ENCODE measurements around the gene PRR14L. TPM values are rescaled to one million over a fixed set of nuclear protein-coding genes. Genes with fewer than 3 reads are reported as not detected.

PRR14L gene
- total and polyA plus RNA-seq, 3 donors from 2014 or later, result 15.9 to 57.0 (median 52.3) TPM

GRCh38 chr22:31750365-31751284 is 693 bp upstream of the PRR14L start:
- Histone ChIP-seq H3K4me1 (peaks cover 45% of the 10 kb centered on the region), H3K4me3 (peak overlapping the region; percentile 93 to 98), H3K27ac (peak overlapping the region; percentile 59 to 81), H3K9me3 (no peaks in the 10 kb centered on the region), H3K36me3 (ENCODE audit: low read depth, missing control alignments) (no peaks in the 10 kb centered on the region), H3K27me3 (no peaks in the 10 kb centered on the region)
- TF ChIP-seq, protein P1, sequence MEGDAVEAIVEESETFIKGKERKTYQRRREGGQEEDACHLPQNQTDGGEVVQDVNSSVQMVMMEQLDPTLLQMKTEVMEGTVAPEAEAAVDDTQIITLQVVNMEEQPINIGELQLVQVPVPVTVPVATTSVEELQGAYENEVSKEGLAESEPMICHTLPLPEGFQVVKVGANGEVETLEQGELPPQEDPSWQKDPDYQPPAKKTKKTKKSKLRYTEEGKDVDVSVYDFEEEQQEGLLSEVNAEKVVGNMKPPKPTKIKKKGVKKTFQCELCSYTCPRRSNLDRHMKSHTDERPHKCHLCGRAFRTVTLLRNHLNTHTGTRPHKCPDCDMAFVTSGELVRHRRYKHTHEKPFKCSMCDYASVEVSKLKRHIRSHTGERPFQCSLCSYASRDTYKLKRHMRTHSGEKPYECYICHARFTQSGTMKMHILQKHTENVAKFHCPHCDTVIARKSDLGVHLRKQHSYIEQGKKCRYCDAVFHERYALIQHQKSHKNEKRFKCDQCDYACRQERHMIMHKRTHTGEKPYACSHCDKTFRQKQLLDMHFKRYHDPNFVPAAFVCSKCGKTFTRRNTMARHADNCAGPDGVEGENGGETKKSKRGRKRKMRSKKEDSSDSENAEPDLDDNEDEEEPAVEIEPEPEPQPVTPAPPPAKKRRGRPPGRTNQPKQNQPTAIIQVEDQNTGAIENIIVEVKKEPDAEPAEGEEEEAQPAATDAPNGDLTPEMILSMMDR (IDR thresholded peaks at IDR 0.05), result no peak
- no peak for TF ChIP-seq POLR2A (IDR thresholded peaks at IDR 0.05)
- intact Hi-C loops (cut with DNase I; ENCODE audit: low total_unique reads), result no loop called here
- 42 to 50% methylated on average over 16 of the region's 16 CpGs for WGBS, 2 donors
- no peak for DNase-seq

GRCh38 chr22:31748490-31748889 is 1.4 kb downstream of the PRR14L start:
- 11 to 18% methylated on average over 2 of the region's 2 CpGs for WGBS, 2 donors
- TF ChIP-seq POLR2A (IDR thresholded peaks at IDR 0.05), result no peak
- TF ChIP-seq, protein P1 (IDR thresholded peaks at IDR 0.05), result no peak
- intact Hi-C loops (cut with DNase I; ENCODE audit: low total_unique reads), result no loop called here
- Histone ChIP-seq H3K27ac (no peak overlapping the region), H3K9me3 (no peaks in the 10 kb centered on the region), H3K36me3 (ENCODE audit: low read depth, missing control alignments) (no peaks in the 10 kb centered on the region), H3K27me3 (no peaks in the 10 kb centered on the region), H3K4me3 (no peak overlapping the region), H3K4me1 (peaks cover 34% of the 10 kb centered on the region)
- DNase-seq, result no peak

DNA sequence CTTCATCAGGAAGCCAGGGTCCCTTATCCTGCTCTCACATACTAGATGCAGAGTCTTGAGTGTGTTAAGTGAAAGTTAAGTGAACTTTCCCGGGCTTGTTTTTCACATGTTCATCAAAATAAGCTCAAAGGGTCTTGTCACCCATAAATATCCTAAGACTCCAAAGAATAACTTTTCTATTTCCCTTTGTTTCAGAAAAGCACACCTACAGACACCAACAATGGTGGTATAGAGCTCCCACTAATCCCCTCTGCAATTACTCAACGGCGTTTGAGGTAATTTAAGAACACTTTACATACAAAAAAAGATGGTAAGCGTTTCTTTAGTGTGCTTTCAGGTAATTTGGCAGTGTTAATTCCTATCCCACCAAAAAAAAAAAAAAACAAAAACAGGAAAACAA is 2.5 kb downstream of the PRR14L start:
- intact Hi-C loops (cut with DNase I; ENCODE audit: low total_unique reads), result no loop called here
- H3K27me3 ChIP-seq, result no peaks in the 10 kb centered on the region
- WGBS, 2 donors, result 64 to 66% methylated on average over 4 of the region's 4 CpGs

DNA sequence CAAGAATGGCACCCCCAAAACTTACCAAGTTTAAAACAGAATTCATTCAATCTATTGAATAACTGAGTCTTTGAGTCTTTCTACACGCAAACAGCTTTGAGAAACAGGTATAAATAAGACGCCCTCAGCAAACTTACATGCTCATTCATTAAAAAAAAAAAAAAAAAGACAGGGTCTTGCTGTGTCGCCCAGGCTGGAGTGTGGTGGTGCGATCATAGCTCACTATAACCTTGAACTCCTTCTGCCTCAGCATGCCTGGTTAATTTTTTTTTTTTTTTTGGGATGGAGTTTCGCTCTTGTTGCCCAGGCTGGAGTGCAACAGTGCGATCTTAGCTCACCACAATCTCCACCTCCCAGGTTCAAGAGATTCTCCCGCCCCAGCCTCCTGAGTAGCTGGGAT is 6.1 kb downstream of the PRR14L start:
- H3K27me3 ChIP-seq, result no peaks in the 10 kb centered on the region
- no peaks in the 10 kb centered on the region for H3K36me3 ChIP-seq (ENCODE audit: low read depth, missing control alignments)
- no peak overlapping the region for H3K4me3 ChIP-seq
- intact Hi-C loops (cut with DNase I; ENCODE audit: low total_unique reads), result no loop called here
- peaks cover 25% of the 10 kb centered on the region for H3K4me1 ChIP-seq
- TF ChIP-seq, protein P1 (IDR thresholded peaks at IDR 0.05), result no peak
- no peak for TF ChIP-seq POLR2A (IDR thresholded peaks at IDR 0.05)
- H3K27ac ChIP-seq, result no peak overlapping the region
- no peaks in the 10 kb centered on the region for H3K9me3 ChIP-seq
- WGBS, 2 donors, result 76 to 89% methylated on average over 7 of the region's 7 CpGs
- no peak for DNase-seq

More for the DNA sequence above, 2.5 kb downstream of the PRR14L start:
- no peak for DNase-seq
- H3K4me3 ChIP-seq, result no peak overlapping the region
- H3K27ac ChIP-seq, result no peak overlapping the region
- peaks cover 26% of the 10 kb centered on the region for H3K4me1 ChIP-seq
- no peaks in the 10 kb centered on the region for H3K9me3 ChIP-seq
- H3K36me3 ChIP-seq (ENCODE audit: low read depth, missing control alignments), result no peaks in the 10 kb centered on the region
- TF ChIP-seq, protein P1 (IDR thresholded peaks at IDR 0.05), result no peak
- no peak for TF ChIP-seq POLR2A (IDR thresholded peaks at IDR 0.05)

All from testis (tissue), 3 donors.